DMS79 (cell line): ENCODE results near the gene CEP128.

Experiments used
- DNase-seq: peaks from one replicate; lab custom pipeline; 2025; lab: John Stamatoyannopoulos, UW

Gene CEP128

GRCh38 chr14:80543211-80543610 lies 398.3 kb downstream of the CEP128 start:
- no peak for DNase-seq

GRCh38 chr14:80538633-80539375 lies 402.7 kb downstream of the CEP128 start:
- no peak for DNase-seq

- DNase-seq: no peak
Measured at GRCh38 chr14:80537626-80538025, 403.9 kb downstream of the CEP128 start.

GRCh38 chr14:80536456-80536855 lies 405.1 kb downstream of the CEP128 start:
- DNase-seq: no peak

GRCh38 chr14:80535171-80535570 lies 406.4 kb downstream of the CEP128 start:
- DNase-seq: no peak

GRCh38 chr14:80523518-80524117 lies 417.9 kb downstream of the CEP128 start:
- no peak for DNase-seq

- DNase-seq: no peak
Measured at GRCh38 chr14:80522936-80523335, 418.6 kb downstream of the CEP128 start.

GRCh38 chr14:80522411-80522810 lies 419.1 kb downstream of the CEP128 start:
- no peak for DNase-seq

GRCh38 chr14:80521456-80521855 lies 420.1 kb downstream of the CEP128 start:
- DNase-seq: no peak

- DNase-seq: no peak
Measured at GRCh38 chr14:80519002-80519401, 422.5 kb downstream of the CEP128 start.

GRCh38 chr14:80518173-80518572 lies 423.4 kb downstream of the CEP128 start:
- no peak for DNase-seq

- DNase-seq: no peak
Measured at GRCh38 chr14:80507292-80507869, 434.2 kb downstream of the CEP128 start.

GRCh38 chr14:80504781-80505180 lies 436.8 kb downstream of the CEP128 start:
- no peak for DNase-seq

- DNase-seq: no peak
Measured at GRCh38 chr14:80498533-80498932, 443.0 kb downstream of the CEP128 start.

- DNase-seq: no peak
Measured at GRCh38 chr14:80496090-80496489, 445.4 kb downstream of the CEP128 start.

- no peak for DNase-seq
Measured at GRCh38 chr14:80494769-80495168, 446.8 kb downstream of the CEP128 start.

GRCh38 chr14:80493620-80494019 lies 447.9 kb downstream of the CEP128 start:
- no peak for DNase-seq

GRCh38 chr14:80491650-80492049 lies 449.9 kb downstream of the CEP128 start:
- DNase-seq: no peak

GRCh38 chr14:80491131-80491530 lies 450.4 kb downstream of the CEP128 start:
- DNase-seq: no peak

GRCh38 chr14:80489513-80489912 lies 452.0 kb downstream of the CEP128 start:
- no peak for DNase-seq

- no peak for DNase-seq
Measured at GRCh38 chr14:80485764-80486163, 455.8 kb downstream of the CEP128 start.

GRCh38 chr14:80483331-80483730 lies 458.2 kb downstream of the CEP128 start:
- DNase-seq: no peak

- no peak for DNase-seq
Measured at GRCh38 chr14:80477388-80478160, 464.0 kb downstream of the CEP128 start.
